HG02763 (cell line): Measurements from ENCODE around the gene CDKAL1.

Experiments used
- ATAC-seq: cut with Tn5 transposase; IDR thresholded peaks from one replicate; pipeline ENCODE4 v1.9.1; 2021; ENCODE audit warnings: mild to moderate bottlenecking, moderate library complexity; ENCODE audit not compliant: unreplicated experiment

Gene CDKAL1

GRCh38 chr6:21151119-21151518 is 616.9 kb downstream of the CDKAL1 start:
- ATAC-seq = no peak

DNA sequence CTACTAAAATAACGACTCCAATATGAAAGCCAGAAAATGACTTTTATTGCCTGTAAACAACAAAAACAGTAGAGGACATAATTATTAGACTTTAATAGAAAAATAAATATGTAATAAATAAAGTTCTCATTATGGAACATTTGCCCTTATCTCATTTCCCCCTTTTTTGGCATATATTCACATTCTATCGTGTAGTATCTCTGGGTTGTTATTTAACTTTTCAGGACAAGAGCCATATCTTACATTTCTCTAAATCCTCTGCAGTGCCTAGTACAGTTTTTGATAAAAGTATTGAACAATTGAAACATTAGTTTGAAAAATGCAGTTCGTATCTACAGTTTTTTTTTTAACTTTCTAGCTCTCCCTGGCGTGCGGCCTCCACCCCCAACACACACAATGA is 617.3 kb downstream of the CDKAL1 start:
- no peak for ATAC-seq

GRCh38 chr6:21157186-21157929 is 623.1 kb downstream of the CDKAL1 start:
- ATAC-seq = peak; percentile 75

DNA sequence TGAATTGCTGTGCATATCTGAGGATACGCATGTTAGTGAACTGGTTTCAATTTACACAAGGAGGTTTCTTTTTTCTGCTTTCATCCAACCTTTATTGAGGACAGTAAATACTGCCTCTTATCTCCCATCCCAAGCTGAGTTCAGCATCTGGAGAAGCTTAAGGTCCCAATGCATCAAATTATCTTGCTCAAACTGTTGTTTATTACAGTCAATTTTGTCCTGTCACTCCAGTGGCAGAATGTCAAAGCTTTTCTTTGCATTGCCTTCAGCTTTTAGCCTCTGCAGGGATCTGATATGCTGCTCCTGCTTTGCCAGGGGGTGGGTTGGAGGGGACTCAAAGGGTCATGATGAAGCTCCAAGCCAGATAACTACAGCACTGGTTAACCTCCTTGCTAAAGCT is 623.9 kb downstream of the CDKAL1 start:
- no peak for ATAC-seq

- ATAC-seq = no peak
Observed at GRCh38 chr6:21158873-21159272, 624.6 kb downstream of the CDKAL1 start.

- ATAC-seq = no peak
Observed at GRCh38 chr6:21159465-21159864, 625.2 kb downstream of the CDKAL1 start.

DNA sequence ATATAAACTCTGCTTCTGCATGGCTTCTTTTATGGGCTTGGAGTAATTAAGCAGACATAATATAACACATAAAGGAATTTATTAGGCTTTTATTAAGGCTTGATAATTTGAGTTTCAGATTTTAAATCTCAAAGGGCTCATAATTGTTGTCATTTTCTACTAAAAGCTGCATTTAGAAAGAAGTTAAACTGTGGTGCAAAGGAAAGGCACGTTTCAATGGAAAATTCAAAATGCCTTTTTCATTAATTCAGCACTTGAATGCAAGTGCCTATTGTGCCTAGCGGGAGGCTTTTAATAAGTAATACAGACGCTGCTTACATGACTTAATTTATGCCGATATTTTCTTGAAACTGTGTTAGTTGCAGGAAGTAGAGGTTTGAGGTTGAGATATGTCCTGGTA is 627.5 kb downstream of the CDKAL1 start:
- ATAC-seq = no peak

DNA sequence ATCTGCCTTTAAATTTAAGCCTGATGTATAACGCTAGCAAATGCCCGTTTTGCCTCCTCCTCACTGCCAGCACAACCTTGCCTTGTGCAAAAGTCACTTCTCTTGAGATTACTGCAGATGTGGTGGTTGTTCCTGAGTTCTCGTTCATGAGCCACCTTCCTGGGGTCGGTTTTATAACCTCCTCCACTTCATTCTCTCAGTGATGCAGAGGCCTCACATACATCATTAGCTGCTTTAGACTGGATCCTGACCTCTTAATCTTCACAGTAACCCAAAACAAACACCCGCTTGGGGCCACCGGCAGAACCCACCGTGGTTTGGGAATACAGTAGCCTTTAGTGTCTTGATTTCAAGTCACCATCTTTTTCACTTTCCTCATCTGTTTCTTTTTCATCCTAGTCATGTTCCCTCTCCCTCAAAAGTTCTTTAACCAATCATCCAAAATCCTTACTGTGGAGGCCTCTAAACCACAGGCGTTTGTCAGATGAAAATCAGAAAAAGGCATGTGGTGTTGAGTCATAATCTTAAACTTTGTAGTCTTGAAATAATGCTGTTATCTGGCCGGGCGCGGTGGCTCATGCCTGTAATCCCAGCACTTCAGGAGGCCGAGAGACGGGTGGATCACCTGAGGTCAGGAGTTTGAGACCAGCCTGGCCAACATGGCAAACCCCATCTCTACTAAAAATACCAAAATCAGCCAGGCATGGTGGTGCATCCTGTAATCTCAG is 629.0 kb downstream of the CDKAL1 start:
- ATAC-seq = no peak

GRCh38 chr6:21163838-21164180 is 629.6 kb downstream of the CDKAL1 start:
- no peak for ATAC-seq

DNA sequence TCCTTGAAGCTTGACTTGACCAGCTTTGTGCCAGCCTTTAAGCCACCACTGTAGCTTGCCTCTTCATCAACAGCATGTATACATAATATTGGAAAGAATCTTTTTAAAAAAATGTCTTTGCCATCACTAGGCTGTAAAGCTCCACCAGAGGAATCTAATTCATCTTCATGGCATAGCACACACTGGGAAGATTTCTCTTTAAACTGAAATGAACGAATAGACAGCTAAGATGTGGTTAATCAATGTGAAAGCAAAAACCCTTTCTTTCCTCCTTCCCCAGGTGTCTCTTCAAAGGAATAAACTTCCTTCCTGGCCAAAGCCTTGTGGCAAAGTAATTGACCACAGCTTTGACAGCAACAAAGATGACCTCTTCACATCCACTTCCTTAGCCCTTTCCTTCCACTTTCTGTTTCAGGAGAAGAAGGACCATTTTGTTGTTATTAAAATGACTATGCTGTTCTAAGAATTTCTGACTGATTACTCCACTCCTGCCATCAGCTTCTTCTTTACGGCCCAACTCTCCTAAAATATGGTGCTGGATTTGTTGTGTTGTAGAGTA is 630.6 kb downstream of the CDKAL1 start:
- peak; percentile 64 for ATAC-seq

DNA sequence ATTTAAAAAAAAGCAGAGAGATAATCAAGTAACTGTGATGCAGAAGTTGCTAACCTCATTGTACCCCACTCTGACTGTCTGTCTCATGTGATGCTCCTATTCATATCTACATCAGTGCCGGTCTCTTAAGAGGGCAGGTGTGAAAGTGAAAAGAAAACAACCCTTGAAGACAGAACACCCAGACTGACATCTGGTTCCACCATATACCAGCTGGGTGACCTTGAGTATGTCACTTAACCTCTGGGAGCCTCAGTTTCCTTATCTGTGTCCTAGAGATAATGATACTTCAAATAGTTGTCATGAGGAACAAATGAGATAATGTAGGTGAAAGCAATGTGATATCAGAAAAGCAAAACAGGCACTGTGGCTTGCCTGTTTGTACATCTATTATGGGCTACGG is 632.5 kb downstream of the CDKAL1 start:
- ATAC-seq = no peak

DNA sequence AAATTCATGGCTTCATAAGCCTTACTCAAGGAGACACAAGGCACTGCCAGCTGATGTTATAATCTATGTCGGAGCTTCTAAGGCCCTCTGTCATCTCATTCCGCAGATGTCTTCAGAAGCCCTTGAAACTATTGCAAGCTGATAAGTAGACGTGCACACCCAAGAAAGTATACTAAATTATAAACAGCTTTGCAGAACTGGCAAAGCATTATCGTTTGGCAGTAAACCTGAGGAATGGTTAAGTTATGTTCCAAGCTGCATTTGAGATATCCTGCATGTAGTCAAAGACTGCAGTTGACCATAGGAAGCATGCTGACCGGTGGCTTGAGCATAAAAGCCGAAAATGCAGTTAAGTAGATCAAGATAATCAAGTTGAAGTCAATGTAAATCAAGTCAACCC is 633.5 kb downstream of the CDKAL1 start:
- ATAC-seq = no peak

GRCh38 chr6:21171801-21172200 is 637.5 kb downstream of the CDKAL1 start:
- ATAC-seq = no peak

DNA sequence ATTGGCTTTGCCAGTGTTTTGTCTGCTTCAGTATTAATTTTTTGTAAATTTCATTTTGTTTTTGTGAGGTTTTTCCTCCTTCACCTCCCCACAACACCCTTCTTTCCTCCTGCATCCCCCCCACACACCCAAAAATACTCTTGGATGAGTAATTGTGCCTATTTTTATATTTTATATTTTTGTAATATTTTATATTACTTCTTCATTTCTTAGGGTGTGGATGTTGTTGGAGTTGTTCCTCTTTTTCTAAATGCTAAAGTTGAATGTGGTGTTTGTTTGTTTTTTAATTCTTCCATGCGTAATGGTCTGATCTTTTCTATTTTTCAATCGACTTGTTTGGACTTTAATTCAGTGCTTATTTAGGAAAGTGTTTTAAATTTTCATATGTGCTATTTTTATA is 638.8 kb downstream of the CDKAL1 start:
- no peak for ATAC-seq

DNA sequence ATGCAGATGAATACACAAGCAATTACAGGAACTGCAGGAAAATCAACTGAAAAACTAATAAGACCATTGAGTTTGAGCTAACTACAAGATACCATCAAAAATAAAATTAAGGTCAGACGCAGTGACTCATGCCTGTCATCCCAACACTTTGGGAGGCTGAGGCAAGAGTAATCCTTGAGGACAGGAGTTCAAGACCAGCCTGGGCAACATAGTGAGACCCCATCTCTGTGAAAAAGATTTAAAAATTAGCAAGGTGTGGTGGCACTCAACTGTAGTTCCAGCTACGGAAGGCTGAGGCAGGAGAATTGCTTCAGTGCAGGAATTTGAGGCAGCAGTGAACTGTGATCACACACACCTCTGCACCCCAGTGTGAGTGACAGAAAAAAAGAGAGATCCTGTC is 639.4 kb downstream of the CDKAL1 start:
- ATAC-seq = no peak

- no peak for ATAC-seq
Observed at GRCh38 chr6:21176197-21176596, 641.9 kb downstream of the CDKAL1 start.

- no peak for ATAC-seq
Observed at GRCh38 chr6:21180155-21180554, 645.9 kb downstream of the CDKAL1 start.

DNA sequence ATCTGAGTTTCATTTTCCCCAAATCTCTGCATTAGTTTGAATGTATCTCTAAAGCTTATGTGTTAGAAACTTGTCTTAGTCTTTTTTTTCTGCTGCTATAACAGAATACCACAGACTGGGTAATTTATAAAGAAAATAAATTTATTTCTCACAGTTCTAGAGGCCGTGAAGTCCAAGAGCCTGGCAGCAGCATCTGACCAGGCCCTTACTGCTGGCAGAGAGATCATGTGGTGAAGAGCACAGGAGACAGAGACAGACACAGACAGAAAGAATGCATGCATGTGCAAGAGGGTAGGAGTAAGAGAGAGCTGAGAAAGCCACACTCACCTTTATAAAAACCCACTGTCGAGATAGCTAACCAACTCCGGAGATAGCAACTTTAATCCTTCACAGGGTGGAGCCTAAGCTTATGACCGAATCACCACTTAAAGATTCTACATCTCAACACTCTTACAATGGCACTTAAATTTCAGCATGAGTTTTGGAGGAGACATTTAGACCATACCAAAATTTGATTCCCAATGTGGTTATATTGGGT is 646.6 kb downstream of the CDKAL1 start:
- ATAC-seq = no peak

DNA sequence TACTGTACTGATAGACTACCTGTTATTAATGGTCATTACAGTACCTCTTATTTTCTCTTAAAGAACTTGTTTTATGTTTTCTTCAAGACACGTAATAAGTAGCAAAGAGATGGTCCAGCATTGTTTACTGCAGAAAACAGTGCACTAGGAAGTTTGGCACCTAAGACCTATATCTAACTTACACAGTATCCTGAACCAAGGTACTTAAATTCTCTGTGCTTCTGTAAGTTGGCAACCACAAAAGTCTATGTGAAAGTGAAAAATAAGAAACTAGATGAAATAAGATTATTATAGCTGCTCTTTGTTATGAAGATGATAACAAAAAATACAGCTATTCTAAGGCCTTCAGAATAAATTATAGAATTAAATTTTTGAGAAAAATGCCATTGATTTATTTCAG is 647.6 kb downstream of the CDKAL1 start:
- ATAC-seq = peak; percentile 44

GRCh38 chr6:21182589-21182988 is 648.3 kb downstream of the CDKAL1 start:
- no peak for ATAC-seq

DNA sequence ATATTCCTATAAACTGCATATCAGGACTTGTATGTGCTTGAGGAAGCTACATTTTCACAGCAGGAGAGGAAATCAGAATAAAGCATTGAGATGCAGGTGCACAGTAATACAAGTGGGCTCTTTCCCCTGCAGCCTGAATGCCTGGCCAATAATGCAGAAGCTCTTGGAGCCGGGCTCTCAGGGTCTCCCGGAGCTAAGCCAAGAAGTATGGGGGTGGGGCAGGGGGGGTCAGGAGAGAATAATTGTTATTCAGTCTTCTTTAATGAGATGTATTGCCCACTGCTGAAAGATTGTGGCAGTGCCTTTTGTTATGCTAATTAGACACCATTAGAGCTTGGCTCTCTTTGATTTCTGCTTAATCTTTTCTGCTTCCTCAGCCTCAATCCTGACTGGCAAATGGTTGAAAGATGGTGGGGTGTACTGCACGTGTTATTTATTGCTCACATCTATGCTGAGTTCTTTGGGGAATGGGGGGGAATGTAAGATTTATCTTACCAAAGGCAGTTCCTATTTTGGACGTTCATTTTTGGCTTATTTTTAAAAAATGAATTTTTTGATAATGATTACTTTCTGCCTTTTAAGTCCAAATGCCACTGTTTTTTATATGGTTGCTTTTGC is 651.7 kb downstream of the CDKAL1 start:
- ATAC-seq = no peak
